NCI-H1436 treated with DMSO at 0.1 percent for 48 hours (cell line): ENCODE results near the gene RPTOR.

Source experiments
- DNase-seq: peaks from one replicate; lab custom pipeline; 2025; lab: John Stamatoyannopoulos, UW

Gene RPTOR

DNA sequence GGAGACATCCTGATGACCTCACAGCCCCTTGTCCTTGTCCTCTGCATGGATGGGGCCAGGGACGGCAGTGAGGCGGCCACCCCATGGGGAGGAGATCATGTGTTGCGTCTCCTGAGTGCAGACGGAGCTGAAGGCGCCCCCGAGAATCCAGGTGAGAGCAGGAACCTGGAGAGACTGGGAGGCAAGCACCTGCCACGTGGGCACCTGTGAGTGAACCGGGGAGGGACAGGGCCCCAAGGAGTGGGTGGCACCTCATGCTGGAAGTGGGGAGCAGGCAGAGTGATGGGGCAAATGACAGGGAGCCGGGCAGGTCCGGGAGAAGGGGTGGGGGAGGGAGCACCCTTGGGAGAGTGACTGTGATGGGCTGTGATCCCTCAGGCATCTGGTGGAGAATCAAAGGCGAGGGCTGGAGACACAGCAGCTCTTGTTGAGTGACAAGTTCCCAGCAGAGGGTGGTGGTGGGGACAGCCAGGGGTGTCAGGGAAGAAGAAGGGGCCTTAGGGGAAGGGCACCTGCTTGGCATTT lies 272.7 kb downstream of the RPTOR start:
- DNase-seq: no peak

DNA sequence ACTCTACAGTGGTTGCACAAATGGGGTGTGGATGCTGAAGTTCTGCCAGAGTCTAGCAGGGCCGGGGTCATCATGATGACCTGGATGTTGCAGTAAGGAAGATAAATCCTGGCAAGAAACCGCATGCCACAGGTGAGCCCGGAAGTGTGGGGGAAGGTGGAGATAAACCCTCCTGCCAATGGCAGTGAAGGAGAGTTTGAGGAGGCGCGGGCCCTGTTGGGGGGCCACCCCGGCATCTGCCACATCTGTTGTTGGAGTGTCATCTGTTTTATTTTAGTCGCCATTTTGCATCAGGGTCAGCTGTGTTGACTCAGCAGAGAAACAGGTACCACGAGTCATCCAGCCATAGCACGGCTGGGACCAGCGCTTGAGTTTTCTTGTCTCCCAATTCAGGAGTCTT lies 273.2 kb downstream of the RPTOR start:
- DNase-seq: no peak

DNA sequence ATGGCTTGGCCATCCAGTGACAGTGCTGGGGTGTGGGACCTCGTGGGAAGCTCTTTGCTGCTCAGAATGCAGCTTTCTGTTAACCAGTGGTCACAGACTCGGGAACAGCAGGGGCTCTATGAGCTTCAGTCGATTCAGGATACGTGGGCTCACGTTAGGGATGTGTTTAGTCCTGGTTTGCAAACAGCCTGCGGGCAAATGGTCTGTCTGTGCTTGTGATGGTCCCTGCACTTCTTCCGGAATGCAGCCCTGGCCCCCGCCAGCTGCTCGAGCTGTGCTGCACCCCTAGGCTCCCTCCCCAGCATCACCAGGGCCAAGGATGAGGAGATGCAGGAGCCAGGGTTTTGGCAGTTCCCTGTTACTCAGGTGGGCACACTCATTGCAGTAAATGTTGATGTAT lies 274.2 kb downstream of the RPTOR start:
- no peak for DNase-seq

DNA sequence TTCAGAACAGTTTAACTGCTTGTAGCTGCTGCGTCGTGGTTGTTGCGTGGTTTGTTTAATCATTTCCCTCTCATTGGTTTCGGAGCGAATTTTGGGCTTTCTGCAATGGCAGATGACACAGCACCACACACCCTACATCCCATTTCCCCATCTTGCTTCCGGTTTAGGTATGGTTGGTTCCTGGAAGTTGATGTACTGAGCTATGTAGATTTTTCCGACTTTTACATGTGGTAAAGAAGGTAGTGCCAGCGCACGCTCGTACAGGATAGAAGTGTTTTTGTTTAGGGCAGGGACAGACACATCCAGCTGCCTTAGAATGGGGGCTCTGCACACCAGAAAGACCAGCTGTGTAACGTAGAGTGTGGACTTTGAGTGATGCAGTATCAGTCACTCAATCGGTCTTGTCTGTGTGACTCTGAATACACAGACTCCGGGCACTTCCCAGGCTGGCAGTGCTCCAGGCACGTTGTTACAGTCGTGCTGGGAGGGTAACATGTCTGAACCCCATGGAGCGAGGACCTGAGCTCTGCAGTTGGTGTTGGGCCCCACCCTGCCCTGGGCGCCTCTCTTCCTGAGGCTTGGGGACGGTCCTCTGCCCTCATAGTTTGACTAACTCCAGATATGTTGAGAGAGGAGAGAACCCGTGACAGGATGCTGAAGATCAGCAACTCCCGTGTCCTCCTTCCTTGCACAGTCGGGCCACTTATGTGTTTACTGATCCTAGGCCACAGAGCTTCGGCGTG lies 275.0 kb downstream of the RPTOR start:
- no peak for DNase-seq

DNA sequence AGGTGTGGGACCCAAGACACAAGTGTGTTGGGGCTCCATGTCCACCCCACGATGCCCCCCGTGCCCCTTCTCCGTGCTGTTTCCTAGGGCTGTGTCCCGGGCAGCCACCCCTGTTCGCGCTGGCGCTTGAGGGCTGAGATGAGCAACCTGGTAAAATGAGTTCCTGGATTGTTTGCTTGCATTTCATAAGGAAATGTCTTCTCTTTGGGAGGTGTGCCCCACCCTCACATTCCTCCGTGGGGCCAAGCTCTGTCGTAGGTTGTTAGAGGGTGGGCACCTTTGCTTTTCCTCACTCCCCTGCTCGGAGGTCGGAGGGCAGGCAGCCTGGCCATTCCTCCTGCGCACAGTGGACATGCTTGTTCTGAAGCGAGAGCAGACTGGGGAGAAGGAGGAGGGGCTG lies 275.7 kb downstream of the RPTOR start:
- no peak for DNase-seq

DNA sequence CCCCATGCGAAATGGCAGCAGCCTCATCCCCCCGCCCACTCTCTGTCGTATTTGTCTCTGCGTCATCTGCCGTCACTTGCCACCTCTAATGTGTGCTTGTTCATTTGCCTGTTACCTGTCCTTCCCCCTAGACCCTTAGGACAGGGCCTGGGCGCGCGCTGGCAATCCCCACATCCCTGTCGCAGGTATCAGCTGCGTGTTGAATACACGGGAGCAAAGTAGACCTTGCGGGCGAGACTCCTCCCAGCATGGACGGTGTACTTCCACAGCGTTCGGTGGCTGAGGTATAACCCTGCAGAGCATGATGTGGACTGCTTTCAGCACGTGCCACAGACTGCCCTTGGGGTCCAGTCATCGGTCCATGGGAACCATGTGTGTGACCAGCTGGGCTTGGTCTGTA lies 276.9 kb downstream of the RPTOR start:
- DNase-seq: no peak

DNA sequence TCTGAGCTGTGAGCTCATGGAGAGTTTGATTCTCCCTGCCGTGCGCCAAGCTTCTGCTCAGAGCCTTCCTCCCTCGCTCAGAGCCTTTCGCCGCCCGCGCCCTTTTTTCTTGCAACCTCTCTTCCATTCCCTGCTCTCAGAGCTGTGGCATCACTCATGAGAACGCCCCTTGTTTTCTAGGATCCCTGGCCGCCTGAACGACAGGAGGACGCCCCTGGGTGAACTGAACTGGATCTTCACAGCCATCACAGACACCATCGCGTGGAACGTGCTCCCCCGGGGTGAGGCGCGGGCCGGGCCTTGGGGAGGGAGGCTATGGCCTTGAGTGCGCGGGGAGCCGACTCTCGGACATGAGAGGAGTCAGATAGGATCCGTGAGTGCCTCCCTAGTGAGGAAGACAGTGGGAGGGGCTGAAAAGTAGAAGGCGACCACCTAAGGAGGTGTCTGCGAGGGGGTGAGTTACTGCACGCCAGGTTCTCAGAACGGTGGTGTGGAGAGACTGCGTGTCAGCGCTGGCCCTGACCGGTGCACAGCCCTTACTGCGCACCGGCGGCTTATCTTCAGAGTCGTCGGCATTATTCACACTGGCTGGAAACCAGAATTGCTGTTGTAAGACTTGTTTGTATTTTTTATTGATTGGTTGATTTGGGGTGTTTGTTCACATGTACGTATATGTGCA lies 277.5 kb downstream of the RPTOR start:
- no peak for DNase-seq

DNA sequence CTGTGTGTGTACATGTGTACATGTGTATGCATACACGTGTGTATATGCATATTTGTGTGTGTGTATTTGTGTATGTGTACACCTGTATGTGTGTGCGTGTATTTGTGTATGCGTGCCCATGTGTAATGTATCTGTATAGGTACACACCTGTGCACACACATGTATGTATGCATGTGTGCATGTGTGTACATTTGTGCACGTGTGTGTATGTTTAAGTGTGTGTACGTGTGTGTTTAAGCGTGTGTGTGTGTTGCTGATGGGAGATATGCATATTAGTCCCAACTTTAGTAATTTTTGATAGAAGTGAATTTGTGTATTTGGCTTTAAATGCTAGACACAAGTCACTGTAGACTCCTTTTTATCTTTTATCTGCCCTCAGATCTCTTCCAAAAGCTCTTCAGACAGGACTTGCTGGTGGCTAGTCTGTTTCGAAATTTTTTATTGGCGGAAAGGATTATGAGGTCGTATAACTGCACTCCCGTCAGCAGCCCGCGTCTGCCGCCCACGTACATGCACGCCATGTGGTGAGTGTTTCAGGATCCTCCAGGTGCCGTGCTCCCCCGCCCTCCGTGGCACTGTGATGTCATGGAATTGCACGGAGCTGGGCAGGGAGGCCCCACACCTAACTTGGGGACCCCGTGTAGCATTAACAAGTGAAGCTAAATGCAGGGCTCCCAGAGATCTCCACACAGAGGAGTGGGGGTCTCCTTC lies 278.2 kb downstream of the RPTOR start:
- DNase-seq: no peak

DNA sequence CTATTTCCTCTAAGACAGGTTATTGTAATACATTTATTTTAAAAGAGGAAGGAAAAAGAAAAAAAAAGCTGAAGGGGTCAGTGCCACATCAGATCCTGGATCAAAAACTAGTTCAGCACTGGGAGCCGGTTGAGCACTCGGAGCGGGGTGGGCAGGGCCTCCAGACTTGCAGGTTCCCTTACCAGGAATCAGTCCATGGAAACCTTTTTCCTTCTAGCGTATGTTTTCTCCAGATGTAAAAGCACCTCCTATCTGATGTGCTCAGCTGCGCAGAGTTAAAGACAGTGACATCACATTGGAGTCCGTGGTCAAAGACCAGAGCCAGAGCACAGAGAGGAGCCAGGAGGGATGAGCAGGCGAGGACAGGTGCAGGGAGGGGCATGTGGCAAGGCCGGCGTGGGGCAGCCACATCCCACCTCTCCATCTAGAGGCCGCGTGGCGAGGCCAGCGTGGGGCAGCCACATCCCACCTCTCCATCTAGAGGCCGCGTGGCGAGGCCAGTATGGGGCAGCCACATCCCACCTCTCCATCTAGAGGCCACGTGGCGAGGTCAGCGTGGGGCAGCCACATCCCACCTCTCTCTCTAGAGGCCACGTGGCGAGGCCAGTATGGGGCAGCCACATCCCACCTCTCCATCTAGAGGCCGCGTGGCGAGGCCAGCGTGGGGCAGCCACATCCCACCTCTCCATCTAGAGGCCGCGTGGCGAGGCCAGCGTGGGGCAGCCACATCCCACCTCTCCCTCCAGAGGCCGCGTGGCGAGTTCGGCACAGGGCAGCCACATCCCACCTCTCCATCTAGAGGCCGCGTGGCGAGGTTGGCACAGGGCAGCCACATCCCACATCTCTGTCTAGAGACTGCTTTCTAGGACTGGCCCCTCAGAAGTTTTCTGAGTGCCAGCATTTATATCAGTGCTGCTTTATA lies 280.2 kb downstream of the RPTOR start:
- no peak for DNase-seq

DNA sequence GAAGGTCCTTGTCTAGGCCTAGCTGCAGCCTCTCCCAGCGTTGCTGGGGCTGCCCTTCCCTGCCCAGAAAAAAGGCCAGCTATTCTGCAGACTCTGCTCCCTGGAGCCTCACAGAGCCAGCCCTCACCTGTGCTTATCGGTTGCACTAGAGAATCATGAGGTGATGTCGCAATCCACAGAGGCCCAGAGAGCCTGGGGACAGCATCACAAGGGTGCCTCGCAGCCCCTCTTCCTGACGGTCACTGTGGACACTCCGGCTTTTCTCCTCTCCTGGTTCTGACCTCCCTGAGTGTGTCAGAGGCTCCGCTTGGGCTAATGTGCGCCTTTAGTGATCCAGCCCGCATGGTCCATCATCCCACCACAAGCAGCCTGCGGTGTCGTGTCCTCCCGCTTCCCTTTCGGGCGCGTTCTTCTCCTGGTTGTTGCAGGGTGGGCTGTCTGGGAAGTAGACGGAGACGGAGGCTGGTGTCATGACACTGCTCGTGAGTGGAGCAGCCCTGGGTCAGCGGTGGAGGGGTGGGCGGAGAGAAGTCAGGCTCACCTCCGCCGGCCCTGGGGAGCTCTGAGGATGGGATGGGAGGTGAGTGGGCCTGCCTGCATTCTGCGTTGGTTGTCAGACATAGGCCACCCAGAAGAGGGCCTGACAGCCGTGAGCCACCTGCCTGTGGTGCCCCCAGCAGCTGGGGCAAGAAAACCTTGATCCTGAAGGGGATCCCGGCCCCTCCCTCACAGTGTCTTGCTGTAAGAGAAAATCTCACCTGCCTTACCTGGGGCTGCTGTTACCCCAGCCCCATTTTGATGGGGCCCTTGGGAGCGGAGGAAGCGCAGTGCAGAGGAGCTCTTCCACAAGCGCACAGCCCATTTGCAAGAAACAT lies 281.1 kb downstream of the RPTOR start:
- DNase-seq: no peak

DNA sequence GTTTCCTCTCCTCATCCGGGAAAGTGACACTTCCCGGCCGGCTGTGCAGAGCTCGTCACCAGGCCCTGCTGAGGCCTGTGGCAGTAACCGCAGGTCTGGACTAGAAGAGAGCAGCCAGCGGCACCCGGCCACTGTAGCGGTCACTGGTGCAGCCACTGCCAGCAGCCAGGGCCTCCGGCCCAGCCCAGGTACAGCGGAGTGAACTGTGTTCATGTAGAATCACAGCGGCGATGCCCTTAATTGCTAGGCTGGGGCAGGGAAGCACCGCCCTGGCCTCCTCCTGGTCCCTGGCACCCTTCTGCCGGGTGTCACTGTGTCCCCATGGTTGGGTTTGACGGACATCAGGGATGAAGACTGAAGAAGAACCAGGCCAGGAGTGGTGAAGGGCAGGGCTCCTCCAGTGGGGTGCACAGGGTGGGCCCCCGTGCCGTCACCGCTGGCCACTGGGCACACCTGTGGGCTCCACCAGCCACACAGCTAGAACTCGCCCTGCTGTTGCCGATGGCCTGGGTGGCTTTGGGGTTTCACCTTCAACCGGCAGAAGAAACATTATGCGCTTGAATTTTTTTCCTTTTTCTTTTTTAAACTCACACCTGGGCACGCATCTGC lies 281.8 kb downstream of the RPTOR start:
- DNase-seq: no peak

DNA sequence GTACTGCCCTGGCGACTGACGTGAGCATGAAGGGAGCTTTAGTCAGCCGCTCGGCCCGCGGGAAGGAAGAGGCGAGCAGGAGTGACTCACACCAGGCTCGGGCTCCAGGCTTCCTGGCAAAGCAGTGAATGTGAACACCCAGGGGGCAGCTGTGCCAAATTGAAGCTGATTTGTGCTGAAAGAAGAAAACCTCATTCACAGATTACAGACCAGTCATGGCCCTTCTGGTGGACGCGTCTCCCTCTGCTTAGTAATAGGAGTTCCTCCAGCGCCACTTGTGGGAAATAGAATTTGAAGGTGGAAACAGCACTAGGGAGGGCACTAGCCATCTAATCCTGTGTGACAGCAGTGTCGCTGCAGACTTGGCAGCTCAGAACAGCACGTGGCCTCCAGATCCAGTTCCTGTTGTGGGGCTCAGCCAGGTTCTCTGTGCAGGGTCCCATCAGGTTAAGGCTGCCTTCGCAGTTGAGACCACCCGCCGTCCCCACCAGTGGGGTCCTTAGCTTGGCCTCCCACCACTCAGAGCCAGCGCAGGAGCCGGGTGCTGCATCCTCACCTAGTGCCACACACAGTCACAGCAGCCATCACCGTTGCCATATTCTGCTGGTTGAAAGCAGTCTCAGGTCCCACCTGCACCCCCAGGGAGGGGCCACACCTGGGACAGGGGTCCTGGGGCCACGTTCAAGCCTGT lies 282.5 kb downstream of the RPTOR start:
- DNase-seq: no peak

DNA sequence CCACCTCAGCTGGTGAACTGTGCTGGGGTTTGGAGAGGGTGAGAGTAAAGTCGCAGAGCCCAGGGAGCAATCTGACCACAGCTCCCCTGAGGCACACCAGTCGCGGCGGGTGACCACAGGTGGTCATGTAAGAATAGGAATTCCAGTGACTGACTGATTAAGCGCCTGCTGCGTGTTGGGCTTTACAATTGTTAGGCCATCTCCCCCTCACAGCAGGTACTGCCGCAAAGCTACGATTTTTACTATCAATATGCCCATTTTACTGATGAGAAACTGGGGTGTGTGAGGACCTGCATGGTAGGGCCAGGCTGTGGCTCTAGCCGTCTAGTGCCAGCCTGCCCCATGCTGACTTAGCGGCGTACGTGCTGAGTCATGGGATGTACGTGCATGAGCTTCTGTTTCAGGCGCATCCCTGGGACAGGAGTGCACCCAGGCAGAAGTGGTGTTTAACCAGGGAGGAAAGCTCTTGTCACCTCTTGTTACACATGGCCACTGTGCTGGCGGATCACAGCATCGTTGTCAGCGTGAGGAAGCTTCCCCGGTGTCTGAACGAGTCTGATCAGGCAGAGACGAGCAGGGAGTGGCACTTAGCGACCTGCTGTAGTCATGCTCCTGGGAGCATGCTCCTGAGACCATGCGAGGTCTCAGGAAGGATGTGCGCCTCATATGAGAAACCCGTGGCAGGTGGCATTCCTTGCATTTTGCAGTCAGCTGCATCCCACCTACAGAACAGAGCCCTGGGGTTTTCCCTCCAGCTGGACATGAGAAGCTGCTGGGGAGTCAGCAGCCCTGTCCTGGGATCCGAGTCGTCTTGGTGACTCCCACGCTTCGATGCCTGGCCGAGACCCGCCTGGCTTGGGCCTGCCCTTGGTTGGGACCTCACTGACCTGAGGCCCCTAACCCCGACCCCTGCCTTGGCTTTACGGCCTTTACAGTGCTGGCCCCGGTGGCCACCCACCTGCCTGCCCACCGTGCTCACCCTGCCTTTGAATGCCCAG lies 283.3 kb downstream of the RPTOR start:
- DNase-seq: no peak

DNA sequence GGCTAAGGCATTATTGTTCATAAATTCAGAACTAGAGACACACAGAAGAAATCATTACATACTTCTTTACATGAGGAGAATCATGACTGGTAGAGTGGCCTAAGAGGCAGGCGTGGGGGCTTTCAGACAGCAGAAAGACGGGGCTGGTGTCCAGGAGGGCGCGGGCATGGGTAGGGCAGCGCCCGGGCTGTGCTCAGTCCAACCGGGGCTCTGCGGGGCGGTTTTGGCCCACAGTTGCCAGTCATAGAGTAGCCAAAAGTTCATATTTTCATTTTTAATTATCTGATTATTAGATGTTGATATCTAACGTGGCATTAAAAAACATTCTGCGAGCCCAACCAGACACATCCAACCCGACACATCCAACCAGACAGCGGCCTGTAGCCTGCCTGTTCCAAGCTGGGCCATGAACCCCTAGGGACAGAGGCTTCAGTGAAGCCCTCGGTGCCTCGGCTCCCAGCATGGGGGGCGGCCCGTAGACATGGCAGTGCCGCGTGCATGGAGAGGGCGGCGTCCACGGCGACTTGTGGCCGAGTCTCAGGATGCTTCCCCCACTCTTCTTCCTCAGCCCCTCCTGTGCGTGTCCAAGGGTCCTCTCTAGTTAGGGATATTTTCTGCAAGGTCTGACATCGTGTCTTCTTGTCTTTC lies 284.7 kb downstream of the RPTOR start:
- no peak for DNase-seq

DNA sequence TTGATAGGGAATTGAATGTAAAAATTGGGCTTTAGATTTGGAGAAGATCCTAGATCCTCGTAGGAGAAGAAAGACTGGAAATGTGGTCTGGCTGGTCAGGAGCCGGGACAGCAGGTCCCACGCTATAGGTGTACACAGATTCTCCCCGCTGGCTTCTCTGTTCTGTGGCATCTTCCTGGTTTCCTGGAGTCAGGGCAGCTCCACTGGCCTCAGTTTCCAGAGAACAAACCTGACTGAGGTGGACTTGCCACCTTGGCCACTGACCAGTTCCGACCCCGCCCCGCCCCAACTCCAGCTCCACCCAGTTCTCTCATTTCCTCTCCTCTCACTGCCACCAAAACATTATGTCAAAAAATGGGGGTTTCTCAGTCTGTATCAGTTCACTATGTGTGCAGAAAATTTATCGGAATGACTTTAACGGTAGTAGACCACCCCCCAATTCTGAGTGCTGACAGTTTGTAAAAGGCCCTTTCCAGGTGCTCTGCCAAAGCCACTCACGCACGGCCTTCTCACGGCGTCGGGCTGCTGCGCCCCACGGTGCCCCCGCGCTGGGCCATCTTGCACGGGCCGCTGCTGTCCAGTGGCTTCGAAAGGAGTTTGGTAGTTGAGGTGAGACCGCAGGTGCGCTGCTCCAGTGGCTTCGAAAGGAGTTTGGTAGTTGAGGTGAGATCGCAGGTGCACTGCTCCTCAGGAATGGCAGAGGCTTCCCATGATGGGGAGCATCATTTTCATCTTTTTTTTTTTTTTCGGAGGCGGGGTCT lies 285.6 kb downstream of the RPTOR start:
- no peak for DNase-seq

DNA sequence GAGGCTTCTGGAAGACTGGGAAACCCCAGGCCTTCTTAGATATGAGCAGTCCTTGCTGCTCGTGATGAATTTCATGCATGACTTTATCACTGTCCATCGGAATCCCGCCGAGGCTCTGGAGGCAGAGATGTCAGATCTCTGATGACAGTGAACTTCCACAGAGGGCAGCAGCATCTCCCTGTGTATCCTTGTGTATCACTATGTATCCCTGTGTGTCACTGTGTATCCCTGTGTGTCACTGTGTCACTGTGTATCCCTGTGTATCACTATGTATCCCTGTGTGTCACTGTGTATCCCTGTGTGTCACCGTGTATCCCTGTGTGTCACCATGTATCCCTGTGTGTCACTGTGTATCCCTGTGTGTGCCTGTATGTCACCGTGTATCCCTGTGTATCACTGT lies 286.9 kb downstream of the RPTOR start:
- no peak for DNase-seq

DNA sequence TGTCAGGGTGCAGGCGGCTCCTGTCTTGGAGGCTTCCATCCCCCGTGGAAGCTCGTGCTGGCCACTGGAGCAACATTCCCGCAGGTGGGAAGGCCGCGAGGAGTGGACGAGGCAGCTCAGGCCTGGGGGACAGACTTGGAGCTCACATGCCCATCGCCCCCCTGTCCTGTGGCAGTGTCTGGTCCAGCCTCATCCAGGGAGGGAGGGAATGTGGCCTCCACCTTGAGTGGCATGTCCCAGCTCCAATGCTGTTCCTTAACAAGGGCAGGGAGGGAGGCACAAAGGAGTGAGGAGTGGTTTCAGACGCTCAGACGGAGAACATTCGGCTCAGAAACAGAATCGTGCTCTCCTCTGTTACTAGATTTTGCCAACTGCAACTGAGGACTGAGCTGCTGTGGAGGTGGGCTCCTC lies 287.6 kb downstream of the RPTOR start:
- no peak for DNase-seq
